HG02798 (cell line): ENCODE measurements around the gene SIAH1.
A peak's percentile ranks its signal among the peaks of the same experiment; 100 is the strongest.
"Not testable (repeated sequence)": the region's sequence is repeated elsewhere in the genome, so short reads cannot be mapped to it uniquely, and the experiment has no call there.

Experiments used
- ATAC-seq: cut with Tn5 transposase; IDR thresholded peaks from one replicate; pipeline ENCODE4 v1.9.1; 2021; ENCODE audit warnings: mild to moderate bottlenecking; ENCODE audit not compliant: unreplicated experiment, poor library complexity

The SIAH1 gene

GRCh38 chr16:48385253-48386150 lies at the start of gene SIAH1:
Gene SIAH1, minus strand, starts transcription at chr16:48385413. Its CDS starts 22,985 bp downstream, at chr16:48362428.
- ATAC-seq: peak; percentile 76

DNA sequence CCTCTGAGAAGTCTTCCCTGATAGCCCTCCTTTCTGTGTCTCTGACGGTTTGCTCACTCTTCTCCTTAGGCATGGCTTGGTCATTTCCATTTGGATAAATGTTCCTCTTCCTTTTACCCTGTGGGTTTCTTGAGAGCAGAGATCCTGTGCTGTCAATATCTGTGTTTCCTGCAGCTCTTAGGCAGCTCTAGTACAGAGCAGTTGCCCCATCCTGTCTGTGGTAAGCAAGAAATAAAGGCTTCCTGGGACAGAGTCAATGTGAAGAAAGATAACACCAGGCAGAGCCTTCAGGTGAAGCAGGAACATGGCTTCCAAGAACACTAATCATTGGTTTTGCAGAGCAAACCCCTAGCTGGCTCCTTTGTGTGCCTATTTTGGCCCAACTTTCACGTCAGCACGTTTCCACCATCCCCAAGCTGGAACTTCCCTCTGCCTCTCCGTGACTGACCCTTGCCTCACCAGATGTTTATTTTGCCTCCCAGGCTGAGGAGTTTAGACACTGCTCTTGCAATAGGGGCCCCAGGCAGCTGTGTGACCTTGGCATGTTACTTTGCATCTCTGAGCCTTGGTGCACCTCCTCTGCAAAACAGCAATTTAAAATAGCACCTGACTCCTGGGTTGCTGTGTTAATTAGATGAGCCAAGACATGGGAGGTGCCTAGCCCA lies 49.6 kb upstream of the SIAH1 start:
- no peak for ATAC-seq

DNA sequence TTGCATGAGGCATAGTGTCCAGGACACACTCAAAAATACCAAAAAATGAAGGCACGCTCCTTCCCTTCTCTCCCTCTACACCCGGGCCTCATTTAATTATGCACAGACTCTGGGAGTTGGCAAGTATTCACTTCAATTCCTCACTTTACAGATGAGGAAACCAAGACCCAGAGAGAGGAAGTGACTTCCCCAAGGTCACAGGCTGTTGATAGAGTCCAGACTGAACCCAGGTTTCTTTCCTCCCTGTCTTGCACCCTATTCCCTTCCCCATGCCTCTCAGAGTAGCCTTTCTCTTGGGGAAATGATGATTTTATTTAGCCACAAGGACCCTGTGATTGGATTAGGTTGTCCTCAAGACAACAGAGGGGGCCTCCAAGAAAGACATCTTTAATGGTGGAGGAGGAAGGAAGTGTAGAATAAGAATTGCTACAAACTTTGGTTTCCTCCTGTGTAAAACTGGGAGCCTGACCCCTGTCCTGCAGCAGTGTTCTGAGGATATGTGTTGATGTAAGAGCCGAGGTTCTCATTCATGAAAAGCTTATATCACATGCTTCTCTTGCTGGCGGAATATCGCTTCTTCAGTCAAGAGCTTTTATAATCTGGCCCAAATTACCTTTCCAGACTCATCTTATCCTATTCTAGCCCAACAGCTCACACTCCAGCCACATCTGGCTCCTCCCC lies 48.8 kb upstream of the SIAH1 start:
- ATAC-seq: no peak

DNA sequence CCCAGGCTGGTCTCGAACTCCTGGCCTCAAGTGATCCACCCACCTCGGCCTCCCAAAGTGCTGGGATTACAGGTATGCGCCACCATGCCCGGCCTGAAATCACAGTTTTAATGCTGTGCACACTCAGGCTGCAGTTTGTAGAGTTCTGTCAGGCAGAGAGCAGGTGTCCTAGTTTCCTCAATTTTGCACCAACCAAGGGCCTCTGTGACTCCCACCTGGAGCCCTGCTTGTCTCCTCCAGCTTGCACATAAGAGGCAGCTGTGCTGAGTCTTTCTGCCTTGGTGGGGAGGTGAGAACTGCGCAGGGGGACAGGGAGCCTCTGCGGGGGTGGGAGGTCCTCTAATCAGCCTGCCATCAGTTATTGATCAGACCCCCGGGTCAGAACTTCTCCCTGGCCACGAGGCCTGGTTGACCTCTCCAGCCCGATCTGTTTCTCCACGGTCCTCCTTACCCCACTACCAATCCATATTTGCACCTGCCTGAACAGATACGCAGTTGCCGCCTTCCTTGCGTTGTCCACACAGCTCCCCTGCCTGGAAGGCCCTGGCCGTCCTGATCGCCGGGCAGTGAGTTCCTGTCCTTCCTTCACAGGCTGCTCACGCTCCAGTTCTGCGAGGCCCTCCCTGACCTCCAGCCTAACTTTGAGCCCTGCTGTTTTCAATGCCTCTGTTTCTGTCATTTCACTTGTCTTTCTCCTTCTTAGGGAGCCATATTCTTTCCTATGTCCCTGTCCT lies 48.1 kb upstream of the SIAH1 start:
- no peak for ATAC-seq

DNA sequence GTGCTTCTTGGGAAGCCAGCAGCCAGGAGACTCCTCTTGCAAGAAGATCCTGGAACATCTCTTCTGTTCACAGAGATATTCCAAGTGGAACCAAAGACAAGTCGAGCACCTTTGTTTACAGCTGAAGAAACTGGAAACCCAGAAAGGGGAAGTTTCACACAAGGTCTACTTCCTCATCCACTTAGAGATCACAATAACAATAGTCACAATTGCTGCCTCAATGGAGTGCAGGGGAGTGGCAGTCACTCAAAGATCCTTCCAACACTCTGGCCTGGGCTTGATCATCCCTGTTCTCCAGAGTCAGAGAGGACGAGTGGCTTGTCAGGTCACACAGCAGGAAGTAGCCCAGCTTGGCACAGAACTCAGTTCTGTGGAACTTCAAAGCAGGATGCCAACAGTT lies 46.9 kb upstream of the SIAH1 start:
- ATAC-seq: peak; percentile 81

GRCh38 chr16:48430890-48431289 lies 45.7 kb upstream of the SIAH1 start:
- ATAC-seq: no peak

- no peak for ATAC-seq
Measured at GRCh38 chr16:48426244-48427141, 41.3 kb upstream of the SIAH1 start.

- ATAC-seq: no peak
Measured at GRCh38 chr16:48422537-48422936, 37.3 kb upstream of the SIAH1 start.

GRCh38 chr16:48421741-48422140 lies 36.5 kb upstream of the SIAH1 start:
- no peak for ATAC-seq

GRCh38 chr16:48420437-48420836 lies 35.2 kb upstream of the SIAH1 start:
- no peak for ATAC-seq

- ATAC-seq: not testable (repeated sequence)
Measured at GRCh38 chr16:48416617-48417016, 31.4 kb upstream of the SIAH1 start.

DNA sequence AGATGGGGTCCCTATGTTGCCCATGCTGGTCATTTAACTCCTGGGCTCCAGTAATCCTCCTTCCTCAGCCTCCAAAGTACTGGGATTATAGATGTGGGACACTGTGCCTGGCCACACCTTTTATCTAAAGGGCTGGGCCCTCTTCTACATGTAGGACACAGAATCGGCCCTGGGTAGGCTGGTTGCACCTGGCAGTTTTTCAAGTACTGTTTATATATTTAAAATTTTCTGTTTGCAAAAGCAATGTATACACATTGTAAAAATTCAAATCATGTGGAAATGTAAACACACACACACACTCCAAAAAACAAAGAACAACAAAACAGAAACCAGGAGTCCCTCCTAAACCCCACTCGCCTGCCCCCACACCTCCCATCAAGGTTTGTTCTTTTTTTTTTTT lies 28.1 kb upstream of the SIAH1 start:
- ATAC-seq: no peak

- ATAC-seq: no peak
Measured at GRCh38 chr16:48409839-48410632, 24.8 kb upstream of the SIAH1 start.

GRCh38 chr16:48408688-48409087 lies 23.5 kb upstream of the SIAH1 start:
- ATAC-seq: no peak

DNA sequence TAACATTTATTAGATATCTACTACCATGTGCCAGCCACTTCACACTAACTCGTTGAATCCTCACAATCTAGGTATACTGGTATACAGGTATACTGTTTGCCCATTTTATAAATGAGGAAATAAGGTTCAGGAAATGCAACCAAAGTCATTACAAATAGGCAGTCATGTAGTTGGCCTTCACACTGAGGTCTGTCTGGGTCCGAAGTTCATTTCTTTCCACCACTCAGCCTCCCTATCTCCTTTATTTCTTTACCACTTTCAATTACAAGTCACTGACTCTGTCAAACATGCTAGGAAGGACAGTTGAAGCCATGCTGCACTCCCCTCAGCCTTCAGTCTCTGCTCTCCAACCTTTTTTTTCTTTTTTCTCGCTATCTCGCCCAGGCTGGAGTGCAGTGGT lies 20.7 kb upstream of the SIAH1 start:
- ATAC-seq: no peak

DNA sequence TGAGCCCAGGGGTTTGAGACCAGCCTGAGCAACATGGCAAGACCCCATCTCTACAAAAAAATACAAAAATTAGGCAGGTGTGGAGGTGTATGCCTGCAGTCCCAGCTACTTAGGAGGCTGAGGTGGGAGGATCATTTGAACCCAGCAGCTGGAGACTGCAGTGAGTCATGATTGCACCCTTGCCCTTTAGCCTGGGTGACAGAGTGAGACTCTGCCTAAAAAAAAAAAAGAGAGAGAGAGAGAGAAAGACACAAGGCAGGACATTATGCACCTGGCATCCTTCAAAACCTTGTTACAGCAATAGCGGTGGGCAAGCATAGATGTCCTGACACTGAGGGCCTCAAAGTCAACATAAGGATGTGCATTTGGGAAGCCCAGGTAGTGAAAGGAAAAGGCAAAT lies 19.9 kb upstream of the SIAH1 start:
- no peak for ATAC-seq

DNA sequence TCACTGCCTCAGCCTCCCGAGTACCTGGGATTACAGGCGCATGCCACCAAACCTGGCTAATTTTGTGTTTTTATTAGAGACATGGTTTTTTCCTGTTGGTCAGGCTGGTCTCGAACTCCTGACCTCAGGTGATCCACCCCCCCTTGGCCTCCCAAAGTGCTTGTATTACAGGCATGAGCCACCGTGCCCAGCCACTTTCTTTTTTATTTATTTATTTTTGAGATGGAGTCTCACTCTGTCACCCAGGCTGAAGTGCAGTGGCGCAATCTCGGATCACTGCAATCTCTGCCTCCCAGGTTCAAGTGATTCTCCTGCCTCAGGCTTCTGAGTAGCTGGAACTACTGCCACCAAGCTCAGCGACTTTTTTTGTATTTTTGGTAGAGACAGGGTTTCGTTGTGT lies 17.3 kb upstream of the SIAH1 start:
- ATAC-seq: not testable (repeated sequence)

GRCh38 chr16:48395375-48395774 lies 10.2 kb upstream of the SIAH1 start:
- ATAC-seq: no peak

GRCh38 chr16:48394355-48394703 lies 9.1 kb upstream of the SIAH1 start:
- no peak for ATAC-seq
